GM18505 (cell line): ENCODE measurements around the gene CEP170B.

ENCODE experiments used
- ATAC-seq: cut with Tn5 transposase; IDR thresholded peaks from one replicate; pipeline ENCODE4 v1.9.1; 2021; ENCODE audit not compliant: unreplicated experiment
- POLR2A ChIP-seq: IDR thresholded peaks from 4 replicates; pipeline ENCODE4 v1.6.1; 2011; ENCODE audit warnings: borderline replicate concordance; ENCODE audit not compliant: insufficient read depth, insufficient read length; ENCODE audit errors: extremely low read depth

Gene CEP170B

DNA sequence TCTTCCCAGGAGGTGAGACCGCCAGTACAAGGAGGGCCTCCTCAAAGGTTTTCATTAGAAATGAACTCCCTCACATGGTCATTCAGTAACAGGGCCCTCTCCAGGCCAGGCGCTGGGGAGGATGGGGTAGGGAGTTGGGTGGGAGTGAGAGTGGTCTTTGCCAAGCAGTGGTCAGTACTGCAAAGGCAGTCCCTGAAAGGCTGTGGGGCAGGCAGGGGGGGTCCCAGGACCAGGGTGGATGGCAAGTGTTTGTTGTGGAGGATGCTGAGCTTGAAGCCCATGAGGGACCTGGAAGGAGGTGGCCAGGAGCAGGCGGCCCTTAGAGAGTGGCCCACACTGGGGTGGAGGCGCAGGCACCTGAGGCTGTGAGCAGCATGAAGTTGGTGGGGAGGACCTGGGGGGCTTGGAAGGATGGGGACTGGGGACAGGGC, 26.1 kb downstream of the CEP170B start:
- ATAC-seq: no peak
- no peak for TF ChIP-seq POLR2A

DNA sequence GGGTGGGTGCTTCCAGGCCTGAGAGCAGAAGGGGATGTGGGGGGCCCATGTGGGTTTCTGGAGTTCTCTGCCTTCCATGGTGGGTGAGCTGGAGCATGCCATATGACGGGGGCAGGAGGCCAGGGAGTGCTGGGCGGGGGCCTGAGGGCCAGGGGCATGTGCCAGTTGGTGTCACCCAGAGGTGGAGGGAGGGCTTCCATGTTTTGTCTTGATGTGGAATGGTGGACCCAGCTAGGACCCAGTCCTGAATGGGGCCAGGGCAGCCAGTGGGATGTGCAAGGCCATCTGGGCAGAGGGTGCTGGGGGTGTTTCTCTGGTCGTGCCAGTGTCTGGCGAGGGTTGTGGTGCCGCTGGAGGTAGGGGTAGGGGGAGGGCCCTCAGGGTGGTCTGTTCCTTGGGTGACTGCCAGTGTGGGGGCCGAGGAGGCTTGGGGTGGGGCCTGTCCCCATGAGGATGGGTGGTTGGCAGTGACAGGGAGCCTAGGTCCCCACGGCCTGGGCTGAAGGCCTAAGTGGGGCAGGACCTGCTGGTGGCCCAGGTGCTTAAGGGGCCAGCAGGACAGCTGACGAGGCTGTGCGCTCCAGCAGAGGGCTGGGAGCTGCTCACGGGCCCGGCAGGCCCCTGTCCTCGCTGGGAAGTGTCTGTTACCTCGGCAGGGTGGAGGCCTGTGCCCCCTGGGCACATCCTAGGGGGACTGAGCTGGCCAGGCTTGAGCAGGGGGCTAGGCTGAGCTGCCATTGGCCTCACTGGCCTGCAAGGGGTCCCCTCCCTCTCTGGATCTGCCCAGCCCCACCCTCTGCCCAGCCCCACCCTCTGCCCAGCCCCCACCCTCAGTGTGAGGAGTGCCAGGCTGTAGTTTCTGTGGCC, 26.8 kb downstream of the CEP170B start:
- no peak for ATAC-seq
- TF ChIP-seq POLR2A: no peak

DNA sequence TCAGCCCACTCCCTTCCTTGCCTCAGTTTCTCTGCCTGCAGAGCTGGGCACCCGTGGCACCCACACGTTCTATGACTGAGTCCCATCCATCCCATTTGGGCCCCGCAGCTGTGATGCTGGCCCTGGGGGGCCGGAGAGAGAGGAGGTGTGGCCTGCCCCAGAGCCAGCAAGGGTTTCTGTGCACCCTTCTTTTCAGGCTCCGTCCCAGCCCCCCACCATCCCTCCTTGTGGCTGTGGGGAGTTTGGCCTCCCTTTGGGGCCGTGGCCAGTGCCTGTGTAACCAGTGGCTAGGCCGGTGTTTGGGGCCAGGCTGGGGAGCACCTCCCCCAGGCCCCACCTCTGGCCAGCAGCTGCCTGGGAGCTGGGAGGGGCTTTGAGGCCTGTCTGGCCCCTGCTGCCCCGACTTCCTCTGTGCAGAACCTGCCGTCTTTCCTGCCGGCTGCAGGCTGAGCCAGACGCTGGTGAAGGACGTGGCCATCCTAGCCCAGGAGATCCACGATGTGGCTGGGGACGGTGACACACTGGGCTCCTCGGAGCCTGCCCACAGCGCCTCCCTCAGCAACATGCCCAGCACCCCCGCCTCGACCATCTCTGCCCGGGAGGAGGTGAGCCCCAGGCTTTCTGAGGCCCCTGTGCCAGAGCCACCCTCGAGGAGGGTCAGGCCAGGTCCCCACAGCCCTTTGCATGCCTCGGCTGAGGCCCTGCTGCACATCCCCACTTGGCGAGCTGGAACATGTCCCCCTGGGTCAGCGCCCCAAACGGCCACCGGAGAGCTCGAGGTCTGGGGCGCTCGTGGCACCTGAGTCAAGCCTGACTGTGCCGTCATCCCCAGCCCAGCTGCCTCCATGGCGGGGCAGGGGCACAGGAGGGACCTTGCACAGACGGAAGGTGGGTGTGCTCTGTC, 27.7 kb downstream of the CEP170B start:
- TF ChIP-seq POLR2A: no peak
- no peak for ATAC-seq

DNA sequence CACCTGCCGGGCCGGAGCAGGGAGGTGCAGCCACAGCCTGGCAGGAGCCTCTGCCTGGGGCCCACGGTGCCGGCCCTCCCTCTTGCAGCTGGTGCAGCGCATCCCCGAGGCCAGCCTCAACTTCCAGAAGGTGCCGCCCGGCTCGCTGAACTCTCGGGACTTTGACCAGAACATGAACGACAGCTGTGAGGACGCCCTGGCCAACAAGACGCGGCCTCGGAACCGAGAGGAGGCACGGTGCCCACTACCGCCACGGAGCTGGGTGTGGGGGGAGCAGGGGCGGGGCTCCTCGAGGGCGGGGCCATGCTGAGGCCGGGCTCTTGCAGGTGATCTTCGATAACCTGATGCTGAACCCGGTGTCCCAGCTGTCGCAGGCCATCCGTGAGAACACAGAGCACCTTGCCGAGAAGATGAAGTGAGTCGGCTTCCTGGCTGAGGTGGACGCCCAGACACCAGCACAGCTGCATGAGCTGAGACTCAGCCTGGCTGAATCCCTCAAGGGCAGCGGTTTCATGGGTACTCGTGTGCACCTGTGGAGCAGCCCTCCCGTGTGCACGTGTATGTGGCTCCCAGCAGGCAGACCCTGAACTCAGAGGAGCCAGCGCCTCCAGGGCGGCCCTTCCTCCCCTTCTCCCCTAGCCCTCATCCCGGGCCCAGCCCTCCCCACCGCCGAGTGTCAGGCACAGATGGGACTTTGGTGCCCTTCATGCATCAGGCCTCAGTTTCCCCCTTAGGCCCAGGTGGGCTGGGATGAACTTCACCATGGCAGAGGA, 28.6 kb downstream of the CEP170B start:
- ATAC-seq: no peak
- no peak for TF ChIP-seq POLR2A

DNA sequence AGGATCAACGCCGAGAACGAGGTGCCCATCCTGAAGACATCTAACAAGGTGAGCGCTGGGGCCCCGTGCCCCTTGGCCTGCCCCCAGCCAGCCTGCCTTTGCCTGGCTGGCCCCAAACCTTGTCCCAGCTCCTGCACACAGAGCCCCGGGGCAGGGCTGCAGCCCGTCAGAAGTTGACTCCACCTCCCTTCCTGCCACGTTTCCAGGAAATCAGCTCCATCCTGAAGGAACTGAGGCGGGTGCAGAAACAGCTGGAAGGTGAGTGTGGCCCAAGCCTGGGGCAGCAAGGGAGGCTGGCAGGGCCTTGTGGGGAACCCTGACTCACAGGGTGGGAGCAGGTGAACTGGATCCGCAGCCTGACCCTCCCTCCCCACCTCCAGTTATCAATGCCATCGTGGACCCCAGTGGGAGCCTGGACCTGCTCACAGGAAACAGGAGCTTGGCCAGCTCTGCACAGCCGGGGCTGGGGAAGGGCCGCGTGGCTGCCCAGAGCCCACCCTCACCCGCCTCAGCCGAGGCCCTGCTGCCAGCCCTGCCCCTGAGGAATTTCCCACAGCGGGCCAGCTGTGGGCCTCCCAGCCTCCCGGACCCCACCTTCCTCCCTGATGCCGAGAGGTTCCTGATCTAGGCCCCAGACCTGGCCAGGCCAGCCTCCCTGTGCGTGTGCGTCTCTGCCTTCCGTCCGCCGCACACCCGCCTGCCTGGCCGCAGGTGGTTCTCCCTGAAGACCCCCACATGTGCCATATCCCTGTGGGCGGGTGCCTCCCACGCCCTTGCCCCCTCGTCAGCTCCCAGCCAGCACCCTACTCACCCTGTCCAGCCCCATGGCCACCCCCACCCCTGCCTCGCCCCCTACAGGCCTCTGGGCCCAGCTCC, 29.5 kb downstream of the CEP170B start:
- TF ChIP-seq POLR2A: no peak
- no peak for ATAC-seq

DNA sequence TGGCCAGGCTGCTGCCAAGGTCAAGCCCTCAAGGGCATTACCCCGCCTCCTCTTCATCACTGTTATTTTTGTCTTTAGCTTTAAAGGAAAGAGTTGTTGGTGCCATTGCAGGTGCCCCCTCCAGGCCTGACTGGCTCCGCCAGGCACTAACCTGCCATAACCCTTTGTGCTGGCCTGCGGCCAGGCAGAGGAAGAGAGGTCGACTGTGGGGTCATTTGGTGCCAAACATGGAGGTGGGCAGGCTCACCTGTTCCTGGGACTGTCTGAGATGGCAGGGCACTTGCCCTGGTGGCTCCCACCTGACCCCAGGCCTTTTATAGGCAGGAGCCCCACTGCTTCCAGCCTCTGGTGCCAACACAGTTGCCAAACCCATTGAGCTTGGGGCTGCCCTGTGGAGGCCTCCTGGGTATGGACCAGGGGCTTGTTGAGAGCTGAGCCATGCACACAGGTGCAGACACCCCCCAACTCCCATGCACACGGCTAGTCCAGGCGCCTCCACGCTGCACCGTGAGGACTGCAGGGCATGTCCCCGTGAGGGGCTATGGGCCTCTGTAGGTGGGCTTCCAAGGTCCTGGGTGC, 30.2 kb downstream of the CEP170B start:
- no peak for TF ChIP-seq POLR2A
- ATAC-seq: no peak

DNA sequence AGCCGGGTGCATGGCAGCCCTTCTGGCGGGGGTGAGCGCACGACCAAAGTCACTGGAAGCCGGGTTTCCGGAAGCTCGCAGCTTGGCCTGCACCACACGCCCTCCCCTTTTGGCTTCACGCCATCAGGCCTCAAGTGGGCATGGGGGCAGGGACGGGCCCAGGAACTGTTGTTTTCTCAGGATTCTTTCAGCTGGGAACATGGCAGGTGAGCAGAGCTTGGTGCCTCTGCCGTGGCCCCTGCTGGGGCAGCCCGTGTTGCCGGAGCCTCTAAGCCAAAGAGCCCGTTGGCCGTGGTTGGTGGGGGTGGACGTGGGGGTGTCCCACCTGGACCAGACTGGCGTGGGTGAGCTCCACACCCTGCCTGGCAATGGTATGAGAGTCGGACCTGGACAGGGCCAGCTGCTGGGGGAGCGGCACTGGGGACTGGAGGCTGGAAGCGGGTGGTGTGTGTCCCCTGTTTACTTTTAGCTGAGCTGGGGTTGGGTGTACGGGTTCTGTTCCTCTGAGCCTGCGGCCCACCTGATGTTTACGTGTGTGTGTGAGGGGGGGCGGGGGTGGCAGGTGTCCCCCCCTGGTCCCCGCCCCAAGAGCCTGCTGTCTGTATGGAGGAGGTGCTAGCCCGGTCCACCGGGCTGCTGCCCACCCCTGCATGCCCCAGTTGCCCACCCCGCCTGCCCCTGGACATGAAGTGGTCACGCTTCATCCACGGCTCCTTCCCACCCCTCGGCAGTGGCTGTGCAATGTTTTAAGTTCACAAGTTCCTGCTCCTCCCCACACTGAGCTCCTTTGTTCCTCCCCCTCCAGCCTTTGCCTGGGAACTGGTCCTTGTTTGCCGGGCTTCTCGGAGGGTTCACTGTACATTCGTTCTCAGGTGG, 31.0 kb downstream of the CEP170B start:
- no peak for ATAC-seq
- no peak for TF ChIP-seq POLR2A

DNA sequence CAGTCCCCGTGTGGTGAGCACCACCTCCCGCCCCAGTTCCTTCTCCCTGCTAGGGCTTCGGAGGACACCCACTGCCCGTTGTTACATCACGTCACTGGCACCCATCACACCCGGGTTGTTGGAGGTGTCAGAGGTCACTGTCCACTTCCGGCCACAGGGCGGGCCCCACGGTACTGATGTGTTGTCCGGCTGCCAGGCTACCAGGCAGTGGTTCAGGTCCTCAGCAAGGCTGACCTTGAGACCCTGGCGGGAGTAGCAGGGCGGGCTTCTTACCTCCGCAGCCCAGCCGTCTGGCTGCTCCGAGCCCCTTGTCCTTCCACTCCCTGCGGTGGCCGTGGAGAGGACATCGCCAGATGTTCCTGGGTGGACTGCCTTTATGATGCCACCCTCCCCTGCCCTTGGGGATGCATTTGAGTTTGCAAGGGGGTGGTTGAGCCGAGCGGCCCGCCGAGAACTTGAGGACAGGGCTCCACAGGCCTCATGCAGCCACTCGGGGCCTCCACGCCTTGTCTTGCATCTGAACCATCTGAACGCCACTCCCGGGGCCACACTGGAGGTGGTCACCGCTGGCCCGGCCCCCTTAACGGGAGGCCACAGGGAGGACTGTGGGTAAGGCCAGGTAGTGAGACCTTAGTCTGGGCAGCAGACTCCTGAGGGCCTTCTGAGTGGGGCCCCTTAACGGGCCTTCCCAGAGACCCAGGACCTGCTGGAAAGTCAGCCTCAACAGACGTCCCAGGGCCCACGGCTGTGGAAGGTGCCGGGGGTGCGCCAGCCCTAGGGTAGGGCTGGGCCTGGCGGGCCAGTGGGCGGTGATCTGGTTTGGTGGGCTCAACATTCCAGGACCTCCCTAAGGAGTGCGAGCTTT, 32.5 kb downstream of the CEP170B start:
- ATAC-seq: no peak
- no peak for TF ChIP-seq POLR2A

DNA sequence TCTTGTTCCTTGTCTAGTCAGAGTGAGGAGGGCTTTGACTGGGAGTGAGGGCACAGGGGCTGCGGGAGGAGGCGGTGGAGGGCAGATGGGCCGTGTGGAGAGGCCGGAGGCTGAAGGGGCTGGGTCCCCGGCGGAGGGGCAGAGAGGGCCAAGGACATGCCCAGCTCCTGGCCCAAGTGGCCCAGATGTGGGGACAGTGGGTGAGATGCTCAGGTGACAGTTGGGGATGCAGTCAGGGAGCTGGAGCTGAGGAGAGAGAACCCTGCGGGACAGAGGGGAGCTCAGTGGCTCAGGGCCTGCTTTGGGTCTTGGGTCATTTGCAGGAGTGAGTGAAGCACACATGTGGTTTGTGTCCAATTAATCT, 33.1 kb downstream of the CEP170B start:
- no peak for TF ChIP-seq POLR2A
- ATAC-seq: no peak

DNA sequence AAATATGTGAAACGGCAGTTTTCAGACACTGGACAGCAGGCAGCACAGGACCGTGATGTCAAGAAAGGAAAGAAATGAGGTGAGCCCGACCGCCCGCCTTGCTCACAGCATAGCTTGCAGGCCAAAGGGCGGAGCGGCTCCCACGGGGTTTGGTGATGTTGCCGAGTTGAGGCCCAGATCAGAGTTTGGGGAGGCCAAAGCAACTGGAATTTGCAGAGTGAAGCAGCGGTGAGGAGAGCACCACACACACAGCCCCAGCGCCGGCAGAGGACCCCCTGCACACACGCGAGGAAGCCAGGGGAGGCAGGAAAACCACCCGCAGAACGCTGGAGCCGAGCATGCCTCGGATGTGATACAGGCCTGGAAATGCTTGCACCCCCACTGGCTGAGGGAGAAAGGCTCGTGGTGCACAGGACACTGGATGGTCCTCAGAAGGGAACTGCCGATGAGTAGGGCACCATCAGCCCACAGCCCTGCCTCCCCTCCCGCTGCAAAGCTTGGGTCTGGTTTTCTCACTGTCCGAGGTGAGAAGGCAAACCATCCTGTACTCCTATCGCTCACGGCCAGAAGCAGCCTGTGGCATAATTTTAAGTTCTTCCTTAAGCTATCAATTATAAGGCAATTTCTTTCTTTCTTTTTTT, 33.9 kb downstream of the CEP170B start:
- TF ChIP-seq POLR2A: no peak
- no peak for ATAC-seq

DNA sequence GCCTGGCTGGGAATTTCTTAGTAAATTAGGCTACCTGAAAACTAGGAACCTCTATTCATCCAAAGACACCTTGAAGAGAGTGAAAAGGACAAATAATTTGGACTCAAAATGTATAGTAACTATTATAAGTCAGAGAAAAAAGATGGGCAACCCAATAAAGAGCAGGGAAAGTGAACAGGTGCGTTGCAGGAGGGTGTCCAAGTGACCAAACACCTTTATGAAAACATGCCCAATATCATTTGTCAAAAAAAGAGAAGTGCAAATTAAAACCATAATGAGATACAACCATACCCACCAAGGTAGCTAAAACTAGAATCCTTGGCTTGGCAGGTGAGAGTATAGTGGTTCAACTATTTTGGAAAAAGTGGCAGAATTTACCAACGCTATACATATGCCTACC, 34.7 kb downstream of the CEP170B start:
- ATAC-seq: no peak
- no peak for TF ChIP-seq POLR2A
